HG03342 (cell line): Measurements from ENCODE around the gene TMEM242.

Source experiments
- ATAC-seq: cut with Tn5 transposase; IDR thresholded peaks from one replicate; pipeline ENCODE4 v1.9.1; 2021; ENCODE audit warnings: mild to moderate bottlenecking, moderate library complexity; ENCODE audit not compliant: unreplicated experiment

The TMEM242 gene

DNA sequence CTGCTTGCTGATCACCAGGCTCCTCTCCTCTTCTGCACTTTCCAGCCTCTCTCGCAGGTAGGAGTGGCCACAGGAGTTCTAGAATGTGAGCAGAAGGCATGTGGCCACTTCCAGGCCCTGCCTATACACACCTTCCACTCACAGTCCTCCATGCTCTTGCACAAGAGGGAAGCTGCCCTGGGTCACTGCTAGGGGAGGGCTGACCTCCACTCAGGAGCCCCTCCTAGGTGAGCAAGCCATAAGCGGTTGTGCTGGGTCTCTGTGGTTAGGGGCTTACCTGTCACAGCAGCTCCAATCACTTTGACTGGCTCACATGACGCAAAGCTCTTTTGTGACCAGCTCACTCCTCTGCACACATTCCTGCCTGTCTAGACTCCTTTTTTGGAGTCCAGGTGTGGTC is 68.2 kb downstream of the TMEM242 start:
- ATAC-seq: no peak

DNA sequence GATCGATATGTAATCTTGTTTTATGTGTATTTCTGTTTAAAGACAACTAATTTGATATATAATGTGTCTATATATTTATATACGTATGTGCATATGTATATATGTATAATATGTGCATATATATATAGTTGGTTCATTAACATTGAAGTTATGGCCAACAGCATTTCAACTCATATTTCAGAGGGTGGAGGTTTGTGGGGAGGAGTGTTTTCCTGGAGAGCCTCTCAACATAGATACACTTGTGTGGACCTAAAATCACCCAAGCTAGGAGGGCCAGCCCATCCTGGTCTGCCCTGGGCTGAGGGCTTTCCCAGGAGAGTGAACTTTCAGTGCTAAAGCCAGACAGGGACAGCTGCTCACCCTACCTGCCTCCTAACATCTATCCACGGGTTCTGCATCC is 68.8 kb downstream of the TMEM242 start:
- no peak for ATAC-seq

DNA sequence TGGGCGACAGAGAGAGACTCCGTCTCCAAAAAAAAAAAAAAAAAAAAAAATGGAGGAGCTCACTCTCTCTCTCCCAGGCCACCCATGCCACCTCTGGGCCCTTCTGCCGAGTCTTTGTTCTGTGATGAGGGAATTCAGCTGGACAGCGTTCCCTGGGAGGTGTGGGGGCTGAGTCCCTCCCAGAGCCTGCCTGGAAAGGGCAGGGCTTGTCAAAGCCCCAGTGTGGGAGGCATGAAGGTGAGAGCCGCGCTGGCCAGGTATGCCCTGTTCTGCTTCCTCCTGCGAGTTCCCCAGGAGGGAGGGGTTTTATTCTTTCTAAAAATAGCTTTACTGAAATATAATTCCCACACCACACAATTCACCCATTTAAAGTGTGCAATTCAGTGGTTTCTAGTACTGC is 69.6 kb downstream of the TMEM242 start:
- ATAC-seq: no peak

DNA sequence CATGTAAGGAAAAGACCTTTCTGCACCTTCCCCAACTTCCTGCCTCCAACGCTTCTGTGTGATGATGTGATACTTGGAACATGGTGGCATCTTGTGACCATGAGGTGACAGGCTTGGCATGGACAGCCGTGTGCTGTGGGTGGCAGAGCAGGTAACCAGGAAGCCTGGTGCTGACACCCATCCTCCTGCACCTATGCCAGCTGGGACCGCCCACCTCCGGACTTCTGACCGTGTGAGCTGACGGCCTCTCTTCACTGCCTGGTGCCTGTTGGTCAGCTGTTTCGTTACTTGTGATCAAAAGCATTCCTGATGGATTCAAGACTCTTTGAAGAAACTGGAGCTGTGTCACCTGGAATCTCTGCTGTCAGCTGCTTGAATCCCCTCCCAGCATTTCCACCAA is 70.3 kb downstream of the TMEM242 start:
- ATAC-seq: no peak

DNA sequence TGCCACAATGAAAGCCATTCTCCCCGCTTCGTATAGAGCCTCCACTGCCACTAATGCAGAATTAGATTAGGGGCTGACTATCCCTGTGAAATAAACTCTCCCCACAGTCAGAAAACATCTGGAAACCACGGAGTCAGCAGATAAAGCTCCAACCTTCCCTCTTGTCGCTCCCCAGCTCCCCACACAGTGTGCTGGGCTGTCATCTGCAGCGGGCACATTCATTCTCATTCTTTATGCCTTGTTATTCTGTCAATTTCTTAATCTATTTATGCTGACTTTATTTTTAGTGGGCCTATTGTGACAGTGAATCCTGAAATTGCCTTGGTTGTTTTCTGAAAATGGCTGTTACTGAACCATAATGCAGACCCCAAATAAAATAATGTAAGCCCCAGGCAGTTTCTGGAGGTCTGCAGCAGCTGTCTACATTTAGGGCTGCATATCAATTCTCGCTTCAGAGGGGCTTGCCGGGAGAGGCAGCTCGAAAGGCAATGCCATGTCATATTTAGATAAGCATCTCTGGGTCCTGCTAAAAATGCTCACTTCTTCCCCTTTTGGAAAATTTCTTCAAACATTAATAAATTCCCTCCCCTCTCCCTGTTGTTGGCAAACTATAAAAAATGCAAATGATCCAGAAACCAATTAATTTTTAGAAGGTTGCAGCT is 71.6 kb downstream of the TMEM242 start:
- no peak for ATAC-seq

DNA sequence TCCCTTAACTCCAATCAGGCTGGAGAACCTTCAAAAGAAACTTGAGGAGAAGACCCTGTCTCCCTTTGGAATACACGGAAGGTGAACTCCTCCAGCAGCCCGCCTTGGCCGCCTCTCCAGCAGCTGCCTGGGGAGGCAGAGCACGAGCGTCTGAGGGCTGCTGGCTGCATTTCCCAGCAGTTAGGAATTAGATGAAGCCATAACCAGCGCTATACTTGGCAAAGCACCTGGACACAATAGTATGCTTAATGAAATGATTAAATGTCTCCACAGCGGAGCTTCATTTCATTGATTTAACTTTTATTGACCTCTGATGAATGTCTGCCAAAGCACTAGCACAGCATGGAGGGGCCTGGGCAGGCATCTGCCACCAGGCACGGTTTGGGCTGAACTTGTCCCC is 73.5 kb downstream of the TMEM242 start:
- no peak for ATAC-seq

DNA sequence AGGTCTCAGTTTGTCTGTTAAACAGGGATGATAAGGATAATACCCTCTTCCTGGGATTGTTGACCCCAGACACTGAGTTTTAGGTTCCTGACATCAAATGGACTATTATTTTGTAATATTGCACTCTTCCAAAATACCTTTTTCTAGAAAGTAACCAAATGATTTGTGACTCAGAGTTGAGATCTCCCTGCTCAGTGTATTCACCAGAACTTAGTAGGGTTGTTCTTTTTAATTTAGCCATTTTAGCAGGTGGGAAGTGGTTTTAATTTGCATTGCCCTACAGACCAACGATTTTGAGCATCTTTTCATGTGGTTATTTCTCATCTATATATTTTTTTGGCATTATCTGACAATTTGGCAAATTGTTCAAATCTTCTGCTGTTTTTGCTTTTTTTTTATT is 75.1 kb downstream of the TMEM242 start:
- no peak for ATAC-seq

DNA sequence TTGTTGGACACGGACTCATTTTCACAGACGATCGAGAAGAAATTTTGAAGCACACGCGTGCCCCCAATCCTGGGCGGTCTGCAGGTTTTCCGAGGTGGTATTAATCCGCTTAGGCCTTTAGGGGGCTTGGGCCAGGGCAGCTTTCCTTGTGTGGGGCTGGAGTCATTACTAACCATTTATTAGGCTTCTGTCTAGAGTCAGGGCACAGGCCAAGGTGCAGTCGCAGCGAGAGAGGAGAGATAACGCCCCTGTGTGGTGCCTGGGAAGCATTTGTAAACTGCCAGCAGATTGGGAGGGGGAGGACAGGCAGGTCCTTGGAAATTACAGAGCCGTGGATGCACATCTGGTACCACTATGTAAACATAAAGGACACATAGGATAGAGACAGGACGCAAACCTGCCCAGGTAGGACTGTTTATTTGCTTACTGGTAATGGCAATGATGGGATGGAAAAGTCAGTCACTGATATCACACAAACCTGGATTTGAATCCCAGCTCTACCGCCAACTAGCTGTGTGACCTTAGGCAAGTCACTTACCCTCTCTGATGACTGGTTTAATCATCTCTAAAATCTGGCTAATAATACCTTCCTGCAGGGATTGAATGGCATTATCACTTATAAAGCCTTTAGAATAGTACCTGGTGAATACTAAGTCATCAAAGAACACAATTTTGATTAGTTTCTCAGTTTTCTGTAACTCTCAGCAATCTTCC is 76.4 kb downstream of the TMEM242 start:
- ATAC-seq: no peak

DNA sequence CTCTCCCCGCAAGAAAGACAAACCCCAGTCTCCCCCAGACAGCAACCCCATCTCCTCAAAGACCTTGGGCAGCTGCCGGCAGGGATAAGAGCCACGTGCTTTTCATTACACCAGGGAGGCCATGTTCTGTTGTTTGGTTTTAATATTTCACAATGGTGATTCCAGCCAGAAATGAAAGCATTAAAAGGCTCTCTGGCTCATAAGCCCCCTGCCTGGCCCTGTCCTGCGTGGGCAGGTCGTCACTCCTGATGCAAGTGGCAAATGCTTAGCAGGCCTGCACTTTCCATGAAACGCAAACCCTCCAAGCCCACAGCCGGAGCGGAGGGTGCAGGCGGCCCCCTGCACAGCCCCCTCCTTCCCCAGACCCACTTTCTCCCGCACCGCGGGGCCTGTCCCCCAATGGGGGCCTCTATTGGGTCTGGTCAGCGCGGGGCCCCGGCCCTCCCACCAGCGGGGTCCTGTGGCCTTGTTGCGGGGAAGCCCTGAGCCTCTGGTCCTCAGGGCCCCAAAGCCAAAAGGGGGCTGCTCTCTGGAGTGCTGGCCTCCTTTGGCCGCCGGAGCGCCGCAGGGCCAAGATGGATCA is 77.2 kb downstream of the TMEM242 start:
- ATAC-seq: no peak

DNA sequence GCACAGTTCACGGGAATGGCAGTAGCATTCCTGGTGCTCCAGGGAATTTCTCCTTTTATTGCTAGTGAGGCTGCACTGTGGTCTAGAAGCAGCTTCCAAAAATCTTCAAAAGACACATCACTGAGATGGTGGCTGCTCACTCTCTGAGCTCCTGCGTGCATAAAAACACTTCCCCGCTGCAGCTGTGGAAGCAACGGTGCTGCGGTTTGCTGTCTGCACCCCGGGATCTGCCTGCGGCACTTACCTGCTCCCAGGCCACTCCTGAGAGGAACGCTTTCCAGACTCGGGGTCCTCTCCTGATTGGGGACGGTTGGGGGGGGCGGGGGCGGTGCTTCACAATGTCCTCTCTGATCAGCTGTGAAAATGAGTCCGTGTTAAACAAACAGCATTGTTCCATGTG is 77.9 kb downstream of the TMEM242 start:
- no peak for ATAC-seq

DNA sequence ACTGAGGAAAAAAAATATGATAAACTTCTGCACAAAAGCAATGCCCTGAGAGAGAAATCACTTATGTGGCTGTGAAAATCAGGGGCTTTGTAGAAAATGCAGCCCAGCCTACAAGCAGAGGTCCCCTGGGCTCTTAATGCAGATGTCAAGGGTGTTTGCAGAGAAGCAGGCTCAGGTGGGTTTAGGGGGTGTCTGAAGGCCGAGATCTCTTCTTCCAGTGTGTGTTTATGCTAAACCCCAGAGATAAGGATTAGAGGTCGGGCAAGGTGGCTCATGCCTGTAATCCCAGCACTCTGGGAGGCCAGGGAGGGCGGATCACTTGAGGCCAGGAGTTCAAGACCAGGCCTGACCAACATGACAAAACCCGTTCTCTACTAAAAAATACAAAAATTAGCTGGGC is 78.5 kb downstream of the TMEM242 start:
- ATAC-seq: no peak

DNA sequence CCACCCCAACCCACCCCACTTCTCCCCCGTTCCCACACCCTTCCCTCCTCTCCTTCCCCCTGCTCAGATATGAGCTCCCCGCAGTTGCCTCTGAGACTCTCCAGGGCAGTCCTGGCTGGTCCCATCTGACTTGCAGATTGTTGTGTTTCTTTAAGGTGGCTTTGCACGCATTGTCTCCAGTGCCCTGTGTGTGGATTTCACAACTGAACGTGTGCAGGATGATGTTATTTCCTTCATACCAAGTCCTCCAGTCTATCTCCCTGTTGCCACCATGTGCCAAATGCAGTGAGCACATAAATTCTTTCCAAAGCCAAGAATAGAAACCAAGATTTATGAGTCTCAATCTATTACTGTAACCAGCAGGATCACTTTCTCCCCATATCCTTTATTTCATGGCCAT is 79.1 kb downstream of the TMEM242 start:
- no peak for ATAC-seq

DNA sequence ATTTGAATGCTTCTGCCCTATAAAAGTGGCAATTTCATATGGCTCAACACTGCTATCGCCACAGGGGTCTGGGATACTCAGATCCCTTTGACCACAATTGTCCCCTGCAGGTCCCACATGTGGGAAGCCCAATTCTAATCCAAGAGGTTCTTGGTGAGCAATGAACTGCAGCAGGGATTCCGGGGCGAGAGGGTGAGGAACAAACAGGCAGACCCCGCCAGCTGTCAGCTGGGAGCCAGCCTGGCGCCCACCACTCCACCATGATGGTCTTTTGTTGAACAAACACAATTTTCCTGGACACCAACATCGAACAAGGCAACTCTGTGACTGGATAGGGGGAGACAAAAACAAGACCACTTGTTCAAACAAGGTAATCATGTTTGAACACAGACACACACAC is 80.5 kb downstream of the TMEM242 start:
- no peak for ATAC-seq

DNA sequence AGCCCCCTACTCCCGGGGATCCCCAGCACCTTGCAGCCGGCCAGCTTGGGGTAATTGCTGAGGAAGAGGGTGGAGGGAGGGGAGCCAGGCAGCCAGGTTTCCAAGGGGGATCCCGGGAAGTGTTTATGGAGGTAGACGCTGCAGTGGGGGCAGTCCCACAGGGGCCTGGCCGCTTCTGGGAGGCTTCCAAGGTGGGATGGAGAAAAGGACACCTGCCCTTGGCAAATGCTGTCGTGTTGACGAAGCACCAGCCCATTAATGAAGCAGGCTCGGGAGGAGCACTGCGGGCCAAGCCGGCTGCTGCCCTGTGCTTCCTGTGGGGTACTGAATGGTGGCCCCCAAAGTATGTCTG is 82.4 kb downstream of the TMEM242 start:
- no peak for ATAC-seq

DNA sequence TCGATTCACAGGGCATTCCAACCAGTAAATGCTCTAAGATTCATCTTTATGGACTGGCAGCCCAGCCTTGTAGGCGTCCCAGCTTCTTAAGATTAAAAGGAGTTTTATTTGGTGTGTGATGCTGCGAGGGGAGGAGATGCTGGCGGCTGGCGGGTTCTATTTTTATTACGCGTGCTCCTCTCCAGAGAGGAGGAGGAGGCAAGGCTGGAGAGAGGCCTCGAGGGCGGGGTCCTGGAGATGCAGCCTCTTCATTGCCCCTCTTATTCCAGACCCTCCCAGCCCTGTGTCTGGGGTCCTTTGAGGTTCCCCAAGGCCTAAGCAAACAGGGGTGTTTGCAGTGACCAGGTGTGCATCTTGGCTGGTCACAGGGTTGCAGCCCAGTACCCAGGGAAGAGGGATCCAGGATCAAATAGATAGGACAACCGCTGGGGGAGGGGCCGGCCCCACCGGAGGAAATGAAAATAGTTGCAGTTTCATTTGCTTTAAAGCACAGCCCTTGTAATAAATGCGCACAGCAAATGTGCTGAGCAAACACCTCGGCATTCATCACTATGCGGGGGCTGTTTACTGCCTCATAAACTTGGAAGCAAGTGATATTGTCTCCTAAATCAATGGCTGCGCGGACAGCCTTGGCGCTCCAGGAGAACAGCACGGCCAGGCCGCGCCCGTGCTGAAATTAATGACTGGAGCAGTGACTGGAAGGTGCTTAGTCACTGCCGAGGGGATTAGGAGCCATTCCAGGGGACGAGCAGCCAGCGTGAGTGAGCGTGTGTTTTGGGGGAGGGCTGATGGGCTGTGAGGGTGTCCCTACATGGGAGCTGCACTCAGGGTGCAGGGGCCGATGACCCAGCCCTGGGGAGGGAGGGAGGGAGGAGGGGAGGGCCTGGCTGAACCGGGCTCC is 83.0 kb downstream of the TMEM242 start:
- no peak for ATAC-seq

DNA sequence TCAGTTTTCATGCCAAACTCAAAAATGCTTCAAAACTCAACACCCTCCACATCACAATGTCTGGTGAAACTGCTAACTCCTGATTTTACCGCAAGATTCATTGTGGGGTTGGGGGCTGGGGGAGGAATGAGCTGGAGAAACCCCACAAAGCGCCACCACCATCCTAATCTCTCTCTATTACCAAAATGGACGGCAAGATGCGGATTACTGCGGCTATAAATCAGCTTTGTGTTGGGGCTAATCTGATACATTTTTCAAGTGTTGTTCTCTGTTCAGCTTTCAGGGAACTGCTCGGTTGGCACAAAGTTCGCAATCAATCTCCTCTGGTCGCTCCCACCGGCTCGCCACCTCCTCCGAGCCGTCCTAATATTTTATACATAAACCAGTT is 83.7 kb downstream of the TMEM242 start:
- ATAC-seq: no peak
